ENCODE data around the gene IL26. TPM values are rescaled to one million over a fixed set of nuclear protein-coding genes. Genes with fewer than 3 reads are reported as not detected.

Gene IL26
- total and polyA plus RNA-seq, 2 of the 4 experiments (the other 2 are of a cell fraction): not detected

GRCh38 chr12:68178184-68178583 lies 47.4 kb downstream of the IL26 start:
- H3K36me3 ChIP-seq (ENCODE audit: control insufficient read depth, insufficient read depth, low read length): no peaks in the 10 kb centered on the region
- ChIA-PET POLR2A (ENCODE audit: unreplicated experiment) (no interaction called here), CTCF (no interaction called here)
- H3K27me3 ChIP-seq (ENCODE audit: control insufficient read depth, insufficient read depth, low read length): no peaks in the 10 kb centered on the region
- BruUV-seq (replicated peaks): no TSS peak
- TF ChIP-seq CEBPB (IDR thresholded peaks at IDR 0.05; ENCODE audit: low read depth, low read length): no peak
- TF ChIP-seq ELK1 (IDR thresholded peaks at IDR 0.05; ENCODE audit: borderline replicate concordance, low read depth, low read length): no peak
- no peak for TF ChIP-seq MAZ (IDR thresholded peaks at IDR 0.05; ENCODE audit: borderline replicate concordance, low read depth, low read length)
- TF ChIP-seq RFX5 (IDR thresholded peaks at IDR 0.05; ENCODE audit: low read depth, low read length): no peak
- TF ChIP-seq SMC3 (IDR thresholded peaks at IDR 0.05; ENCODE audit: low read depth, low read length): no peak
- no peak for TF ChIP-seq NFE2L2 (IDR thresholded peaks at IDR 0.05; ENCODE audit: low read depth, low read length)
- no peak for TF ChIP-seq MXI1 (IDR thresholded peaks at IDR 0.05; ENCODE audit: borderline replicate concordance, low read depth, low read length)
- no peak for TF ChIP-seq POLR2A (IDR thresholded peaks at IDR 0.05; ENCODE audit: low read depth, low read length)
- no peak for TF ChIP-seq RAD21 (IDR thresholded peaks at IDR 0.05; ENCODE audit: low read length)
- no peak for TF ChIP-seq FOS (IDR thresholded peaks at IDR 0.05; ENCODE audit: low read depth, low read length)
- TF ChIP-seq BHLHE40 (IDR thresholded peaks at IDR 0.05; ENCODE audit: low read depth, low read length): no peak
- no peak for TF ChIP-seq MAFK (IDR thresholded peaks at IDR 0.05; ENCODE audit: low read depth, low read length)
- no peak for TF ChIP-seq CTCF (conservative IDR thresholded peaks at IDR 0.05; ENCODE audit: low read depth, low read length)
- no peak for TF ChIP-seq CHD1 (IDR thresholded peaks at IDR 0.05; ENCODE audit: low read depth, low read length)
- in situ Hi-C loops (cut with MboI; ENCODE audit: low sequenced_read_pairs) (no loop called here), dilution Hi-C loops (cut with HindIII; ENCODE audit: low sequenced_read_pairs, unreplicated experiment) (no loop called here), intact Hi-C loops (cut with micrococcal nuclease) (no loop called here)
- no peak overlapping the region for H3K4ac ChIP-seq (ENCODE audit: low read depth, low read length)
- no peaks in the 10 kb centered on the region for H3K9me1 ChIP-seq (ENCODE audit: insufficient read depth, low read length)
- H3K14ac ChIP-seq (replicated peaks; ENCODE audit: low read depth, low read length): no peak overlapping the region
- H2BK15ac ChIP-seq (ENCODE audit: low read depth, low read length): no peak overlapping the region
- H3K79me1 ChIP-seq (ENCODE audit: low read depth in 1 of 2, low read length in 2 of 2): no peaks in the 10 kb centered on the region
- H3K4me1 ChIP-seq (ENCODE audit: control insufficient read depth, insufficient read depth, low read length): no peaks in the 10 kb centered on the region
- H2BK5ac ChIP-seq (ENCODE audit: low read depth, low read length, poor library complexity, severe bottlenecking): no peak overlapping the region
- H3K27ac ChIP-seq (ENCODE audit: insufficient read depth, low read length): no peak overlapping the region
- no peak overlapping the region for H4K91ac ChIP-seq (ENCODE audit: insufficient read depth, low read depth, low read length)
- H2AK5ac ChIP-seq (ENCODE audit: low read depth, low read length): no peak overlapping the region
- no peaks in the 10 kb centered on the region for H3K9me3 ChIP-seq (ENCODE audit: control insufficient read depth, insufficient read depth, low read length)
- H3K4me2 ChIP-seq (ENCODE audit: low read depth, low read length): no peak overlapping the region
- ATAC-seq (ENCODE audit: low read depth): no peak
- H3K23ac ChIP-seq (ENCODE audit: low read depth, low read length): no peak overlapping the region
- H2AFZ ChIP-seq (replicated peaks; ENCODE audit: low read length, poor library complexity): no peak overlapping the region
- H3K56ac ChIP-seq (ENCODE audit: extremely low read depth, insufficient read depth, low read length): no peak overlapping the region
- no peak overlapping the region for H3K18ac ChIP-seq (ENCODE audit: low read depth, low read length)
- H4K20me1 ChIP-seq (ENCODE audit: insufficient read depth, low read length): no peaks in the 10 kb centered on the region
- H2BK20ac ChIP-seq (ENCODE audit: low read depth, low read length): no peak overlapping the region
- no peak overlapping the region for H4K5ac ChIP-seq (ENCODE audit: low read depth, low read length)
- H4K8ac ChIP-seq (ENCODE audit: low read depth in 2 of 2, low read length in 2 of 2): no peak overlapping the region
- no peak for DNase-seq
- no peak overlapping the region for H3K9ac ChIP-seq (ENCODE audit: low read depth, low read length)
- no peak overlapping the region for H2BK120ac ChIP-seq (ENCODE audit: low read depth, low read length)
- H3K4me3 ChIP-seq (ENCODE audit: insufficient read depth, low read depth, low read length): no peak overlapping the region
- H2AK9ac ChIP-seq (replicated peaks; ENCODE audit: low read depth, low read length, poor library complexity): no peak overlapping the region
